LNCaP clone FGC (cell line): ENCODE results near the gene FOXL1.

Experiments used
- DNase-seq: peaks from one replicate; pipeline ENCODE4 v3.0.0-alpha.2; 2011; ENCODE audit warnings: low read depth
- H3K4me3 ChIP-seq: 2 replicates; pipeline ENCODE4 v1.5.1; 2011; ENCODE audit warnings: mild to moderate bottlenecking, low read depth, low read length, control low read depth
- TF ChIP-seq, protein P1 (sequence below): IDR thresholded peaks from 2 replicates; pipeline ENCODE4 v1.5.1; 2012; ENCODE audit warnings: mild to moderate bottlenecking; ENCODE audit not compliant: control insufficient read depth, insufficient read depth; ENCODE audit errors: extremely low read depth

FOXL1 gene

DNA sequence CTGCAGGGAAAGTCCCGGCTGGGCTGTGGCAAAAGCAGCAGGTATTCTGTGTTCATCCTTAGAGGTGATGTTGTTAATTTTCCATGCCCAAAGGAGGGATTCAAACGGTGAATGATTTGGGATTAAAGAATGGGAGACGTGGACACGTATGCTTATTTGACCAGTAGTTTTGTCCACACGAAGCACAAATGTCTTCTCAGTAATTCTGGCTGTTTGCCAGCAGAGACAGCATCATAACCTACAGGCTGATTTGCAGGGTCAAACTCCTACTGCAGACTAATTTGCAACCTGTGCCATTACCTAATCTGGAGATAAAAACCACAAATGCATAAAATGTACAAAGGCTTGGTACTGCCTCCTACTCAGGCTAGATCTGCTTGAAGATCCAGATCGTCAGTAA lies 37.5 kb upstream of the FOXL1 start:
- TF ChIP-seq, protein P1, sequence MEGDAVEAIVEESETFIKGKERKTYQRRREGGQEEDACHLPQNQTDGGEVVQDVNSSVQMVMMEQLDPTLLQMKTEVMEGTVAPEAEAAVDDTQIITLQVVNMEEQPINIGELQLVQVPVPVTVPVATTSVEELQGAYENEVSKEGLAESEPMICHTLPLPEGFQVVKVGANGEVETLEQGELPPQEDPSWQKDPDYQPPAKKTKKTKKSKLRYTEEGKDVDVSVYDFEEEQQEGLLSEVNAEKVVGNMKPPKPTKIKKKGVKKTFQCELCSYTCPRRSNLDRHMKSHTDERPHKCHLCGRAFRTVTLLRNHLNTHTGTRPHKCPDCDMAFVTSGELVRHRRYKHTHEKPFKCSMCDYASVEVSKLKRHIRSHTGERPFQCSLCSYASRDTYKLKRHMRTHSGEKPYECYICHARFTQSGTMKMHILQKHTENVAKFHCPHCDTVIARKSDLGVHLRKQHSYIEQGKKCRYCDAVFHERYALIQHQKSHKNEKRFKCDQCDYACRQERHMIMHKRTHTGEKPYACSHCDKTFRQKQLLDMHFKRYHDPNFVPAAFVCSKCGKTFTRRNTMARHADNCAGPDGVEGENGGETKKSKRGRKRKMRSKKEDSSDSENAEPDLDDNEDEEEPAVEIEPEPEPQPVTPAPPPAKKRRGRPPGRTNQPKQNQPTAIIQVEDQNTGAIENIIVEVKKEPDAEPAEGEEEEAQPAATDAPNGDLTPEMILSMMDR = no peak
- no peak overlapping the region for H3K4me3 ChIP-seq

DNA sequence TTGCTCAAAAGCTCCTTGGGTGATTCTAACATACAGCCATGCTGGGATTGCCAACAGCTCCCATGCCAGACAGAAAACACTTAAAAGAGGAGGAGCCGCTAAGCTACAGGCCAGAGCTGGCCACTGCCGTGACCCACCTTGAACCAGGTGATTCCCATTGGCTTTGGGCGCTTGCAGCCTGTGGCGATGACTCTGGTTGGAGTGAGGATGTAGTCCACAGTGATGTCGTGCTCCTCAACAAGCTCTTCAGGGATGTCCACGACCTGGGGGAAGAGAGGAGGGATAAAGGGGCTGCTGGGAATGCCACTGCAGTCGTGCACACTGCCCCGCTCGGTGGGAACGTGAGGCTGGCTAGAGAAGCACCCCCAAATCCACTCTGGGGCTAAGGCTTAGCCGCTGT lies 36.8 kb upstream of the FOXL1 start:
- TF ChIP-seq, protein P1 = no peak
- H3K4me3 ChIP-seq = no peak overlapping the region
- no peak for DNase-seq

More for the DNA sequence above, 37.5 kb upstream of the FOXL1 start:
- DNase-seq = no peak

DNA sequence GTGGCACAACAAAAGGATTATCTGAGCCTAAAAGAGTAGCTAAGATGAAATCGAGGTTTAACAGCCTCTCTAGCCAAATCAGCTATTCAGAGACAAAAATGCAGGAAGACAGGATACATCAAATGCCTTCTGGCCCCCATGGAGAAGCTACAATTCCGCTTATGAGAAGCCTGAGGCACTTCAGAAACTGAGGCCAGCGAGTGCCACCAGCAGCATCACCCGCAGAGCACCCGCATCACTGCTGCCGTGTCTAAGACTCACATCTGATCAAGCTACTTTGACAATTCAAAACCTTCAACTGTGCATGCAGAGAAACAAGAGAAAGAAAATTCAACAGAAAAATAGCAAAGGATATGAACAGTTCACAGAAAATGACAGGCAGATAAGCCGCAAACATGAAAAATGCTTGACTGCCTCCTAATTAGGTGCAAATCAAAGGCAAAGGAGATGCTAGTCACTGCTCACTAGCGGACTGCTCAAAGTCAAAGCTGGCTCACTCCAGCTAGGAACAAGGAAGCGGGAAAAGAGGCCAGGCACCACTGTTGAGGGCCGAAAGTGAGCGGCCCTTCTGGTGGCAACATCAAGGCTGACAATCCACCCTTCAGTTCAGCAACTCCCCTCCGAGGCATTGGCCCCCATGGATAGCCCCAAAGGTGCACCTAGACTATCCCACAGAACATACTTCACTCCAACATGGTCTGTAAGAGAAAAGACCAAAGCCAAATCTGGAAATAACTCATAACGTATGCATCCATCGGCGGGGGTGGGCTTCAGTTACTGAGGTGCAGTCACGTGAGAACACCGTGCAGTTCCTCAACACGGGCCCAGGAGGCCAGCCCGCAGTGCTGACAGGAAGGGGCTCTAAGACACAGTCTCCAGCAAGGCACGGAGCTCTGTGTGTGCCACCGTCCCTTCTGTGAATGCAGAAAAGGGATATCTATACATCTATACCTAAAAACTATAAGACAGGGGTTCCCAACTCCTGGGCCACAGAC lies 35.3 kb upstream of the FOXL1 start:
- no peak for DNase-seq
- TF ChIP-seq, protein P1 = no peak
- H3K4me3 ChIP-seq = no peak overlapping the region

DNA sequence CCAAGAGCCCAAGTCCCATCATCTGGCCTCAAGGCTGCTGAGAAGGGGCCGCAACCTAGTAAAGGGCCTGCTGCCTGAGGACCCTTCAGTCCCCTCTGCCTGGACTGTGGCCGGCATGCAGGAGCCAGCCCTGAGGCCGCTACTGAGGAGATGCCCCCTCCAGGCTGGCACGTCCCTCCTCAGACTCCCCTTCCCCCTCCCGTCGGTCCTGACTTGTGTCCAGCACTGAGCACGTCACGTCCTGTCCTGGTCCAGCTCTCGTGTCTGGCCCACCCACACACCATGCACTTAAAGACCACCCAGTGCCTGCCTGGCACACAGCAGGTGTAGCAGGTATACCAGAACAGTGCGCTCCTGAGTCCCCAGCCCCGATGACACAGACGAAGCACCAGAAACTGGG lies 32.9 kb upstream of the FOXL1 start:
- no peak for DNase-seq
- H3K4me3 ChIP-seq = no peak overlapping the region; the same call in 1 of the 2 replicates
- TF ChIP-seq, protein P1 = no peak

DNA sequence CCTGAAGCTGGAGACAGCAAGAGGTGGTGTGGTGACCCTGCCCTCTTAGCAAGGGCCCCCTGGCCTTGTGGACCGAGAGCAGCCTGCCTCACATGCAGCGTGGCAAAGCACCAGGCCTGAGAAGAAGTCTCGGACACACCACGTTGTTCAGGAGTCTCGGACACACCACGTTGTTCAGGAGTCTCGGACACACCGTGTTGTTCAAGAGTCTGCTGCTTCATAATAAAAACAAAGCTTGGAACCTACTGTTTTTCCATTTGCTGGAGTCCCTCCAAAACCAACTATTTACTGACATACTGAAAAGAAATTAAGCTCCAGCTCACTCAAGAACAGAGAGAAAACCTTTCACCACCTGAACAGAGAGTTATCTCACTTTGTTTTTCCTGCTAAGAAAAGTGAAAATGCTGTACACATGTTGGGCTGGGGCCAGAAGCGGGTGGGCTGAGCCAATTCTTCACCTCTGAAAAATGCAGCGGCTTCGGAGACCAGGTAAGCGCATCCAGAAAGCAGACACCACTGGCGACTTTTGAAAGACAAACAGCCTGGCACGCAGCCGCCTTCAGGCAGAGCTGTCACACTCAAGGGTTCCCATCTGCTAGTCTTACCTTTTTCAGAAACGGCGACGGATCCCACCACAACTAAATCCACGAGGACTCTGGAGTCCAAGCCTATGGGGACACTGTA lies 32.3 kb upstream of the FOXL1 start:
- TF ChIP-seq, protein P1 = no peak
- peak; percentile 30 for DNase-seq
- H3K4me3 ChIP-seq = peak overlapping the region; percentile 18

DNA sequence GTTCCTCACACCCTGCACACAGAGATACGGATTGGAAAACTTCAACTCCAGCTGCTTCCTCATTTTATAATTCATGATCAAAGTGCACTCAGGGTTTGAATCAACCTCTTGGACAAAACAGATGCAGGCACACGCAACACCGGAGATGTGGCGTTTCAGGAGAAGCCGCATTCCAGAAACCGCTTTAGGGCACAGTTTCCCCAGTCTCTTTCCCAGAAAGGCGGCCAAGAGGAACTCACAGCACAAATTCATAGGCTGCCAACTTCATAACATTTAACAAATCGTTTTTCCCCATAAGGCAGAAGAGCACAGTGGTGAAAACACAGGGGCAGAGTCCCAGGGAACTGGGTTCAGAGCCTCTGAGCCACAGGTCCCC lies 31.7 kb upstream of the FOXL1 start:
- TF ChIP-seq, protein P1 = no peak
- peak; percentile 21 for DNase-seq
- no peak overlapping the region for H3K4me3 ChIP-seq
